Thymus (tissue), 11 donors: ENCODE measurements around the gene NCKAP5L. TPM values are rescaled to one million over a fixed set of nuclear protein-coding genes. Genes with fewer than 3 reads are reported as not detected.
A peak's percentile ranks its signal among the peaks of the same experiment; 100 is the strongest.

ENCODE experiments used
- DNase-seq, 9 donors: peaks; one replicate each; pipeline ENCODE4 v3.0.0-alpha.2; 2013; ENCODE audit warnings: low spot score in 9 of 9, low read depth in 6 of 9, missing footprints in 1 of 9
- H3K27ac ChIP-seq, 2 donors: one replicate each; pipeline ENCODE4 v1.5.1; 2013; ENCODE audit warnings: control low read depth in 1 of 2, low read depth in 1 of 2, low read length in 1 of 2, mild to moderate bottlenecking in 1 of 2, moderate library complexity in 1 of 2
- H3K27me3 ChIP-seq, 2 donors: one replicate each; pipeline ENCODE4 v1.5.1; 2013; ENCODE audit warnings: low read length in 1 of 2; ENCODE audit not compliant: control insufficient read depth in 2 of 2, insufficient read depth in 1 of 2
- H3K36me3 ChIP-seq, 2 donors: one replicate each; pipeline ENCODE4 v1.5.1; 2013; ENCODE audit warnings: low read length in 1 of 2, mild to moderate bottlenecking in 1 of 2, moderate library complexity in 1 of 2; ENCODE audit not compliant: control insufficient read depth in 2 of 2, insufficient read depth in 2 of 2
- H3K4me1 ChIP-seq, 2 donors: one replicate each; pipeline ENCODE4 v1.5.1; 2013; ENCODE audit warnings: low read length in 2 of 2; ENCODE audit not compliant: control insufficient read depth in 2 of 2, insufficient read depth in 2 of 2
- H3K4me3 ChIP-seq, 2 donors: one replicate each; pipeline ENCODE4 v1.5.1; 2013; ENCODE audit warnings: low read length in 2 of 2, control low read depth in 1 of 2, mild to moderate bottlenecking in 1 of 2
- H3K9me3 ChIP-seq, 2 donors: one replicate each; pipeline ENCODE4 v1.5.1; 2013; ENCODE audit warnings: low read length in 1 of 2, mild to moderate bottlenecking in 1 of 2; ENCODE audit not compliant: control insufficient read depth in 2 of 2, insufficient read depth in 1 of 2
- WGBS: extraction: QIAGEN DNeasy Blood & Tissue Kit; methylation state at CpG from one replicate; pipeline ENCODE4 v1.1.7; 2013; 5-methylcytosine and 5-hydroxymethylcytosine counted together
- polyA plus RNA-seq: library from polyadenylated mRNA; stranded (reverse); fragments of 200-250 nt; gene quantifications from one replicate; pipeline ENCODE4 v1.2.3, GENCODE V29; 2013
- total RNA-seq: library from RNA; stranded (reverse); fragments of 120-200 nt; gene quantifications from one replicate; pipeline ENCODE4 v1.2.4, GENCODE V29; 2013
- donor health status: healthy.

NCKAP5L gene
- total and polyA plus RNA-seq, 2 donors = 5.6 to 17.5 TPM

GRCh38 chr12:49750027-49750995 is 77.9 kb downstream of the NCKAP5L start:
- DNase-seq = peak in 2 of 9 donors; percentile 26 to 60
- Histone ChIP-seq H3K4me3 (no peak overlapping the region), H3K9me3 (no peaks in the 10 kb centered on the region), H3K36me3 (peaks cover 34 to 51% of the 10 kb centered on the region in 2 donors), H3K27ac (peak overlapping the region in 1 of 2 donors; percentile 27), H3K27me3 (no peaks in the 10 kb centered on the region), H3K4me1 (peaks cover 10 to 22% of the 10 kb centered on the region in 2 donors)
- 49% methylated on average over 8 of the region's 8 CpGs for WGBS

GRCh38 chr12:49748800-49749199 is 79.4 kb downstream of the NCKAP5L start:
- H3K4me1 ChIP-seq = peaks cover 10 to 22% of the 10 kb centered on the region in 2 donors
- no peak for DNase-seq
- 85% methylated on average over 3 of the region's 3 CpGs for WGBS
- H3K27me3 ChIP-seq = no peaks in the 10 kb centered on the region
- H3K9me3 ChIP-seq = no peaks in the 10 kb centered on the region
- no peak overlapping the region for H3K4me3 ChIP-seq
- no peak overlapping the region for H3K27ac ChIP-seq
- H3K36me3 ChIP-seq = peaks cover 25 to 47% of the 10 kb centered on the region in 2 donors

- Histone ChIP-seq H3K27ac (no peak overlapping the region), H3K9me3 (no peaks in the 10 kb centered on the region), H3K4me3 (no peak overlapping the region), H3K36me3 (peaks cover 20 to 45% of the 10 kb centered on the region in 2 donors), H3K4me1 (peaks cover 10 to 23% of the 10 kb centered on the region in 2 donors), H3K27me3 (no peaks in the 10 kb centered on the region)
- DNase-seq = no peak
- WGBS = 86% methylated on average over 1 of the region's 1 CpG
Measured at GRCh38 chr12:49748306-49748705, 79.9 kb downstream of the NCKAP5L start.

- no peak overlapping the region for H3K27ac ChIP-seq
Measured at GRCh38 chr12:49744363-49744885, 83.8 kb downstream of the NCKAP5L start.

GRCh38 chr12:49741882-49742620 is 86.2 kb downstream of the NCKAP5L start:
- peaks cover 6 to 8% of the 10 kb centered on the region in 2 donors for H3K4me1 ChIP-seq
- peak overlapping the region; percentile 74 to 98 for H3K4me3 ChIP-seq
- H3K36me3 ChIP-seq = peaks cover 4 to 16% of the 10 kb centered on the region in 2 donors
- under 1% methylated on average over 35 of the region's 35 CpGs for WGBS
- peak in 8 of 9 donors; percentile 27 to 81 (median 52) for DNase-seq
- H3K27ac ChIP-seq = peak overlapping the region; percentile 99
- no peaks in the 10 kb centered on the region for H3K27me3 ChIP-seq
- no peaks in the 10 kb centered on the region for H3K9me3 ChIP-seq

More at GRCh38 chr12:49744363-49744885, 83.8 kb downstream of the NCKAP5L start:
- no peaks in the 10 kb centered on the region for H3K9me3 ChIP-seq
- no peak for DNase-seq
- no peak overlapping the region for H3K4me3 ChIP-seq
- no peaks in the 10 kb centered on the region for H3K27me3 ChIP-seq
- H3K4me1 ChIP-seq = peaks cover 10 to 16% of the 10 kb centered on the region in 2 donors
- H3K36me3 ChIP-seq = peaks cover 8 to 28% of the 10 kb centered on the region in 2 donors
- WGBS = 94% methylated on average over 3 of the region's 3 CpGs

Other genes with a start within 250 kb of the NCKAP5L start
- 0.09 TPM for gene FAM186B, start 222.8 kb downstream of the NCKAP5L start, total RNA-seq
- 0.09 TPM for gene FAM186B, start 222.8 kb downstream of the NCKAP5L start, polyA plus RNA-seq
- 4.9 TPM for gene PRPF40B, start 204.9 kb downstream of the NCKAP5L start, total RNA-seq
- gene PRPF40B, start 204.9 kb downstream of the NCKAP5L start, polyA plus RNA-seq = 16.6 TPM
- gene FMNL3, start 121.0 kb downstream of the NCKAP5L start, total RNA-seq = 26.1 TPM
- 9.8 TPM for gene FMNL3, start 121.0 kb downstream of the NCKAP5L start, polyA plus RNA-seq
- 254 TPM for gene TMBIM6, start 86.9 kb downstream of the NCKAP5L start, total RNA-seq
- 161 TPM for gene TMBIM6, start 86.9 kb downstream of the NCKAP5L start, polyA plus RNA-seq
- gene BCDIN3D, start 14.7 kb upstream of the NCKAP5L start, total RNA-seq = 5.2 TPM
- 7.0 TPM for gene BCDIN3D, start 14.7 kb upstream of the NCKAP5L start, polyA plus RNA-seq
- gene FAIM2, start 75.5 kb upstream of the NCKAP5L start, total RNA-seq = 0.24 TPM
- 0.41 TPM for gene FAIM2, start 75.5 kb upstream of the NCKAP5L start, polyA plus RNA-seq
- 0.05 TPM for gene AQP2, start 122.3 kb upstream of the NCKAP5L start, total RNA-seq
- 0.05 TPM for gene AQP2, start 122.3 kb upstream of the NCKAP5L start, polyA plus RNA-seq
- gene AQP5, start 133.5 kb upstream of the NCKAP5L start, total RNA-seq = 0.09 TPM
- gene AQP5, start 133.5 kb upstream of the NCKAP5L start, polyA plus RNA-seq = 0.37 TPM
- gene AQP6, start 144.5 kb upstream of the NCKAP5L start, total RNA-seq = not detected
- gene AQP6, start 144.5 kb upstream of the NCKAP5L start, polyA plus RNA-seq = under 0.01 TPM
- 50.1 TPM for gene RACGAP1, start 197.1 kb upstream of the NCKAP5L start, total RNA-seq
- 9.2 TPM for gene RACGAP1, start 197.1 kb upstream of the NCKAP5L start, polyA plus RNA-seq
- 1.3 TPM for gene ASIC1, start 229.2 kb upstream of the NCKAP5L start, total RNA-seq
- 3.6 TPM for gene ASIC1, start 229.2 kb upstream of the NCKAP5L start, polyA plus RNA-seq